ENCODE results near the gene IL1RL2.

The IL1RL2 gene

DNA sequence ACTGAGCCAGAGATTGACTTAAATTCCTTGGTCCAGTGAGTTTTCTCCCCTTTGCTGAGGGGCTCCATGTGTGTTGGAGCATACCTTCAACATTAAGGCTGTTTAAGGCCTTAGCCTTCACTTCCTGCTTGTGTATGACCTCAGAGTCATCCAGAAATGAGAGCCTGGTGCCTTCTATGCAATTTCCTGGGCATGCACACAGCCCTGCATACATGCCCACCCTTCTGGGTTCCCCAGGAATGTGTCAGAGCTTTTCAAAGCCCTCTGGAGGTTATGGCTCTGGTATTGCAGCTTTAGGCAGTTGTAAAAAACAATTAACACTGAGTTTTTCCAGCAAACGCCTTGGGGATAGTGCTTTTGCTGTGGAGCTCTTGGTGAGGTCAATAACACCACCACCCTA, 27.5 kb upstream of the IL1RL2 start:
- no peak for DNase-seq

- DNase-seq, result no peak
Measured at GRCh38 chr2:102166189-102166845, 20.5 kb upstream of the IL1RL2 start.

- no peak for DNase-seq
Measured at GRCh38 chr2:102168026-102168771, 18.6 kb upstream of the IL1RL2 start.

- no peak for DNase-seq
Measured at GRCh38 chr2:102171946-102172345, 14.9 kb upstream of the IL1RL2 start.

- no peak for DNase-seq
Measured at GRCh38 chr2:102172745-102173144, 14.1 kb upstream of the IL1RL2 start.

DNA sequence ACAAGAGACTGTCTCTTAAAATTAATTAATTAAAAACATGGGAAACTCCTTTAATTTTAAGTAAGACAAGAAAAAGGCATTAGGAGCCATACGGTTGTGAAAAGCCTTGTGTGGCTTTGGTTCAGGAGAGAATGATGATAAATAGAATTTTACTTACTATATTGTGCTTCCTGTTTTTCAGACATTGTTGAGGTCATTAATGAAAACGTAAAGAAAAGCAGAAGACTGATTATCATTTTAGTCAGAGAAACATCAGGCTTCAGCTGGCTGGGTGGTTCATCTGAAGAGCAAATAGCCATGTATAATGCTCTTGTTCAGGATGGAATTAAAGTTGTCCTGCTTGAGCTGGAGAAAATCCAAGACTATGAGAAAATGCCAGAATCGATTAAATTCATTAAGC, 10.7 kb upstream of the IL1RL2 start:
- no peak for DNase-seq

GRCh38 chr2:102177814-102178478, 8.9 kb upstream of the IL1RL2 start:
- DNase-seq, result no peak

DNA sequence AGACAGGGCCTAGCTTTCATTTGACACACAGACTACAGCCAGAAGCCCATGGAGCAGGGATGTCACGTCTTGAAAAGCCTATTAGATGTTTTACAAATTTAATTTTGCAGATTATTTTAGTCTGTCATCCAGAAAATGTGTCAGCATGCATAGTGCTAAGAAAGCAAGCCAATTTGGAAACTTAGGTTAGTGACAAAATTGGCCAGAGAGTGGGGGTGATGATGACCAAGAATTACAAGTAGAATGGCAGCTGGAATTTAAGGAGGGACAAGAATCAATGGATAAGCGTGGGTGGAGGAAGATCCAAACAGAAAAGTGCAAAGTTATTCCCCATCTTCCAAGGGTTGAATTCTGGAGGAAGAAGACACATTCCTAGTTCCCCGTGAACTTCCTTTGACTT, 7.8 kb upstream of the IL1RL2 start:
- DNase-seq, result no peak

GRCh38 chr2:102179788-102180686, 6.8 kb upstream of the IL1RL2 start:
- DNase-seq, result no peak

DNA sequence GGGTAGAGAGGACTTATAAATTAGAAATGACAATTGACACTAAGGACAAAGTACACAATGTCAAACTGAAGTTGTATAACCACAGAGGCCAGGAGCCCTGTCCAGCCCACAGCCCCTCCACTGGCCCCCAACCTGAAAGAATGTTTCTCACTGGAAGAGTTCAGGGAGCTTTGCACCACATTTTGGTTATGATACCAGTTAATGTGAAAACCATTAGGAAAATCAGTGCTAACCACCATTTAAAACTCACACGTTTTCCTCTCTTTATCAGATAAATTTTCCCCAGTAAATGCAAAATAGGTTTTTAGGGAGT, 6.2 kb upstream of the IL1RL2 start:
- DNase-seq, result no peak

- no peak for DNase-seq
Measured at GRCh38 chr2:102181376-102181775, 5.4 kb upstream of the IL1RL2 start.

GRCh38 chr2:102181919-102182635, 4.7 kb upstream of the IL1RL2 start:
- no peak for DNase-seq

DNA sequence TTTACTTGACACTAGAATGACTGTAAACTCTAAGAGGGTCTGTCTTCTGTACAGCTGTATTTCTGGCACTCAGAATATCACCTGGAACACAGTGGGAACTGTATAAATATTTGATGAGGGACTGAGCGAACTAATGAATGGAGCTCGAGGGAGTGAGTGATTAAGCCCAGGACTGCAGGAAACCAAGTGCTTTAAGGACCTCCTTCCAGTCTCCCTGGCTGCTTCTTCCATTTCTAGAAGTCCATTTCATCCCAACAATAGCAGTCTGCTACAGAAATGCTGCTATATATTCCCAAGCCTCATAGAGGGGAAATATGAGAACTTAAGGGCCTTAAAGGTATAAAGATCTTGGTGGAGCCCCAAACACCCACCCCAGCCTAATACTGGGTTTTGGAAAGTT, 2.8 kb upstream of the IL1RL2 start:
- DNase-seq, result no peak

- DNase-seq, result no peak
Measured at GRCh38 chr2:102184568-102184967, 2.3 kb upstream of the IL1RL2 start.

- DNase-seq, result peak; percentile 26
Measured at GRCh38 chr2:102185347-102185746, 1.5 kb upstream of the IL1RL2 start.

- peak; percentile 65 for DNase-seq
Measured at GRCh38 chr2:102187496-102188150, 800 bp downstream of the IL1RL2 start.

DNA sequence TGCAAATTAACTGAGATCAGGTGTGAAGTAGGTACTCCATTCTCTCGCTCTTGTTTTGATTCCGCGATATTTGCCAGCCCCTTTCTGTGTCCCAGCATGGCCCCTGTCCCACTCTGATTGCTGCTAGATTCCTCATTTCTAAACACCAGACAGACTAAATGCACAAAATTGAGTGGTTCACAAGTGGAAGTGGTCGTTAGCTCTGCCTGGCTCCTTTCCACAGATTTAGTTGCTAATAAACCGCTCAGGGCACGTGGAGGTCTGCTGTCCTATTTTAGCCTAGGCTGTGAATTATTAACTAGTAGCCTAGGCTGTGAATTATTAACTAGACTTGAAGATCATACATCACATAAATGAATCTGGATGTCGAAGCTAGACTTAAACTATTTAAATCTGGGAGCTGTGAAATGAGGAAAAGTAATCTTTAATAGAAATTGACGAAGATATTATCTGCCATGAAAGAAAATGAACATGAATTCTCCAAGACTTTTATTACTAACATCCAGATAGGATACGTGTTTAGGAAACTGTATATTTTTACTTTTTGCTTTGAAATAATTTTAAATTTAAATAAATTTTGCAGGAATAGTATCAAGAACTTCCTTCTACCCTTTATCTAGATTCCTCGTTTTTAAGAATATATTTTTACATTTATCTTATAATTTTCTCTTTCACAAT, 3.7 kb downstream of the IL1RL2 start:
- DNase-seq, result no peak

DNA sequence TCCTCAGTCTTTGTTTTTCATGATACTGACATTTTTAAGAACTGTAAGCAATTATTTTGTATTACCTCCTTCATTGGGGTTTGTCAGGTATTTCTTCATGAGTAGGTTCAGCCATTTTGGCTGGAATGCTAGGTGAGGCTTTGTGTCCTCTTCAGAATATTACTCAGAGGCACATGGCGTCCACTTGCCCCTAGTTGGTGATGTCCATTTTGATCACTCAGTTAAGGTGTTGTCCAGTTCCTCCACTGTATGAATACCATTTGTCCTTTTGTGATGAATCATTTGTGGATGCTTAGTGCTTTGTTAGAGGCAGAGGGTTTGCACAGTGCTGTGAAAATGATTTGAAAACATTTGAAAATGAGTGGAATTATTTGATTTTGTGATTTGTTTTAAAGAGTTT, 4.7 kb downstream of the IL1RL2 start:
- no peak for DNase-seq

DNA sequence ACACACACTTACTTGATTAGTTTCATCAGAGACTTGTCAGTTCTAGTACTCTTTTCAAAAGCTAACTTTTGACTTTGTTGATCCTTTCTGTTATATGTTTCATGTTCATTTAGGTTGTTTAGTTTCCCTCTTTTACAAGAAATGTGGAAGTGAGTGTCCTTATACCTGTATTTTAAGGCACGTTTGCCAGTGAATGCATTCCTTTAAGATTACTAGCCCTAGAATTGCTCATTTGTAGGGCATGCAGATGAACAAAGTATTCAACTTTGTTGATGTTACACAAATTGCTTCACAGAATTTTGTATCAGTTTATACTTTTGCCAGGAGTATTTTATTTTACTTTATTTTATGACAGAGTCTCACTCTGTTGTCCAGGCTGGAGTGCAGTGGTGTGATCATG, 6.3 kb downstream of the IL1RL2 start:
- DNase-seq, result no peak

DNA sequence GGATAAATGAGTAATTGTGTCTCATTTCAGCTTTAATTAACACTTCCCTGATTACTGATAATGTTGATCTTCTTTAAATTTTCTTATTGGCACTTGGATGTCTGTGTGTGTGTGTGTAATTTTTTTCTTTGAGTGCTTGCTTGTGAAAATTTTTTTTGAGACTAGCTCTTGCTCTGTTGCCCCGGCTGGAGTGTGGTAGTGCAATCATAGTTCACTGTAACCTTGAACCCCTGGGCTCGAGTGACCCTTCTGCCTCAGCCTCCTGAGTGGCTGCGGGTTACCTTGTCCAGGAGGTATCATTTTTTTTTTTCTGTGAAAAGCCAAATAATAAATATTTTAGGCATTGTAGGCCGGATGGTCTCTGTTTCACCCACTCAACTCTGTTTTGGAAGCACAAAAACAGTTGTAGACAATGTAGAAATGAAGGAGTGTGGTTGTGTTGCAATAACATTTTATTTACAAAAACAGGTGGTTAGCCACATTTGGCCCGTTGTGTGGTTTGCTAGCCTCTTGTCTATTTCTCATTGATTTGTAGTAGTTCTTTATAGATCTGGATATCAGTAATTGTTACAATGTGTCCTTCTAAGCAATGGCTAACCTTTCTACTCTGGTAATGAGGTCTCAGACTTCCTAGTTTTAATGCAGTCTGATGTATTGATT, 7.9 kb downstream of the IL1RL2 start:
- no peak for DNase-seq
